ENCODE data around the gene RALY.
"Not testable (repeated sequence)": the region's sequence is repeated elsewhere in the genome, so short reads cannot be mapped to it uniquely, and the experiment has no call there.

RALY gene

GRCh38 chr20:34132491-34132890 is 138.8 kb downstream of the RALY start:
- not testable (repeated sequence) for H3K36me3 Mint-ChIP-seq, H3K4me1 Mint-ChIP-seq, H3K9me3 Mint-ChIP-seq, H3K27ac Mint-ChIP-seq, H3K4me3 Mint-ChIP-seq, H3K27me3 Mint-ChIP-seq

GRCh38 chr20:34132943-34133342 is 139.2 kb downstream of the RALY start:
- not testable (repeated sequence) for H3K27me3 Mint-ChIP-seq, H3K27ac Mint-ChIP-seq, H3K4me3 Mint-ChIP-seq, H3K9me3 Mint-ChIP-seq, H3K36me3 Mint-ChIP-seq, H3K4me1 Mint-ChIP-seq

GRCh38 chr20:34133365-34133860 is 139.7 kb downstream of the RALY start:
- H3K9me3 Mint-ChIP-seq, H3K4me1 Mint-ChIP-seq, H3K36me3 Mint-ChIP-seq, H3K4me3 Mint-ChIP-seq, H3K27me3 Mint-ChIP-seq, H3K27ac Mint-ChIP-seq: not testable (repeated sequence)
